Neural progenitor cell (in vitro differentiated cells): Measurements from ENCODE around the gene PRND.

Experiments
- CTCF ChIP-seq: fragments of 200-600 bp; sonication (generic); IDR thresholded peaks from 2 replicates; pipeline ENCODE4 v1.5.1; 2017; ENCODE audit warnings: antibody characterized with exemption, mild to moderate bottlenecking
- EZH2 ChIP-seq: fragments of 200-600 bp; sonication (generic); IDR thresholded peaks from 2 replicates; pipeline ENCODE4 v1.6.1; 2017; ENCODE audit warnings: antibody characterized with exemption, mild to moderate bottlenecking, moderate library complexity

- no peak for TF ChIP-seq CTCF
- no peak for TF ChIP-seq EZH2
These were observed 36.8 kb upstream of the PRND start for GRCh38 chr20:4684837-4685413.
